K562 (cell line): Measurements from ENCODE around the gene RASSF7. TPM values are rescaled to one million over a fixed set of nuclear protein-coding genes. Genes with fewer than 3 reads are reported as not detected.
A peak's percentile ranks its signal among the peaks of the same experiment; 100 is the strongest.

Experiments
- CREB1 ChIP-seq, 2 experiments: sonication (generic) in 1 of 2; formaldehyde crosslinking in 1 of 2; IDR thresholded peaks; 2 replicates each; pipeline versions ENCODE4 v1.6.1 to v1.8.0; 2012 to 2022; ENCODE audit warnings: inconsistent platforms in 1 of 2, mild to moderate bottlenecking in 1 of 2, missing genetic modification reagents in 1 of 2, moderate library complexity in 1 of 2
- DEAF1 ChIP-seq: fragments of 450-650 bp; formaldehyde crosslinking; IDR thresholded peaks from 2 replicates; pipeline ENCODE4 v1.4.0; 2020; ENCODE audit warnings: mild to moderate bottlenecking, moderate library complexity
- DLX4 ChIP-seq: fragments of 250-450 bp; sonication (Bioruptor Pico); IDR thresholded peaks from 2 replicates; pipeline ENCODE4 v1.6.1; 2021; ENCODE audit warnings: mild to moderate bottlenecking
- E2F3 ChIP-seq: fragments of 250-450 bp; sonication (Bioruptor Pico); IDR thresholded peaks from 2 replicates; pipeline ENCODE4 v1.4.0; 2020; ENCODE audit warnings: mild to moderate bottlenecking
- ETS1 ChIP-seq: conservative IDR thresholded peaks from 2 replicates; pipeline ENCODE4 v1.6.1; 2011; ENCODE audit warnings: low read depth, mild to moderate bottlenecking, low read length; ENCODE audit not compliant: control insufficient read depth
- EZH2 ChIP-seq: IDR thresholded peaks from 2 replicates; pipeline ENCODE4 v1.6.1; 2012; ENCODE audit warnings: low read depth, mild to moderate bottlenecking, inconsistent platforms, low read length, borderline replicate concordance
- FOXO4 ChIP-seq: fragments of 450-650 bp; formaldehyde crosslinking; IDR thresholded peaks from 2 replicates; pipeline ENCODE4 v1.4.0; 2020; ENCODE audit warnings: mild to moderate bottlenecking, moderate library complexity
- LCOR ChIP-seq: sonication (generic); formaldehyde crosslinking; IDR thresholded peaks from 2 replicates; pipeline ENCODE4 v1.8.0; 2022; ENCODE audit warnings: mild to moderate bottlenecking, missing genetic modification reagents
- PCBP1 ChIP-seq: fragments of 200-400 bp; formaldehyde crosslinking; IDR thresholded peaks from 2 replicates; pipeline ENCODE4 v1.6.1; 2018; ENCODE audit warnings: mild to moderate bottlenecking, low read depth, low read length; ENCODE audit not compliant: poor library complexity, severe bottlenecking
- RFX5 ChIP-seq: IDR thresholded peaks from 2 replicates; pipeline ENCODE4 v1.6.1; 2011; ENCODE audit warnings: low read depth, mild to moderate bottlenecking, improper control_type of control experiment, low read length
- SMARCA4 ChIP-seq: fragments of 450-650 bp; IDR thresholded peaks from 2 replicates; pipeline ENCODE4 v1.6.1; 2016
- THRB ChIP-seq: fragments of 450-650 bp; formaldehyde crosslinking; conservative IDR thresholded peaks from 2 replicates; pipeline ENCODE4 v1.4.0; 2022; ENCODE audit warnings: mild to moderate bottlenecking, missing genetic modification characterization
- ZBTB9 ChIP-seq: fragments of 450-650 bp; formaldehyde crosslinking; IDR thresholded peaks from 2 replicates; pipeline ENCODE4 v1.4.0; 2020; ENCODE audit warnings: mild to moderate bottlenecking, moderate library complexity
- polyA plus RNA-seq, 8 experiments: library from polyadenylated mRNA; depleted of rRNA in 4 of 8; stranded (reverse) in 5 of 8; unstranded in 3 of 8; fragments of >200 nt; fragmentation: Nextera tagmentation in 2 of 8; fragmentation: Illumina TruSeq in 1 of 8; extraction: Ambion mirVana in 2 of 8; extraction: Trizol in 1 of 8; gene quantifications; 2 replicates each; pipeline versions ENCODE4 v1.2.1 to v1.2.3, GENCODE V29; 2011 to 2014; ENCODE audit warnings: inconsistent platforms in 1 of 8, missing spikeins in 1 of 8
- total RNA-seq, 7 experiments: library from RNA; depleted of rRNA in 6 of 7; stranded (reverse); fragments of >200 nt in 6 of 7; fragmentation: Illumina TruSeq in 2 of 7; extraction: Trizol in 2 of 7; gene quantifications; 2 replicates each; pipeline versions ENCODE4 v1.2.1 to v1.2.3, GENCODE V29; 2011 to 2021; ENCODE audit warnings: low replicate concordance in 1 of 7

Gene RASSF7
- total and polyA plus RNA-seq, 9 of the 15 experiments (the other 6 are each of a cell fraction or from before 2014, with no cell fraction given) = 0.41 to 45.2 (median 18.6) TPM

- TF ChIP-seq DLX4 (CRISPR knock-in tag) = no peak
- TF ChIP-seq RFX5 = no peak
- TF ChIP-seq CREB1 (IDR thresholded peaks at IDR 0.05) = no peak
- TF ChIP-seq CREB1 (CRISPR knock-in tag; IDR thresholded peaks at IDR 0.05) = no peak
- TF ChIP-seq SMARCA4 = no peak
- 0 out of 2 replicates have a peak, but pooled peaks have one; percentile 24 for TF ChIP-seq THRB
- no peak for TF ChIP-seq EZH2
- peak; percentile 20 for TF ChIP-seq PCBP1
- 0 out of 2 replicates have a peak, but pooled peaks have one; percentile 23 for TF ChIP-seq ZBTB9
- 0 out of 2 replicates have a peak, but pooled peaks have one; percentile 34 for TF ChIP-seq E2F3 (CRISPR knock-in tag)
- no peak for TF ChIP-seq DEAF1
- TF ChIP-seq ETS1 = no peak
- TF ChIP-seq LCOR (CRISPR knock-in tag) = no peak
- 0 out of 2 replicates have a peak, but pooled peaks have one; percentile 25 for TF ChIP-seq FOXO4 (CRISPR knock-in tag)
Observed at GRCh38 chr11:537622-538430, 22.9 kb upstream of the RASSF7 start (continued).
